Hematopoietic multipotent progenitor cell treated with erythropoietin and hydrocortisone succinate and interleukin-3 and kit ligand, for 4 days (in vitro differentiated cells): ENCODE data around the gene CARD11.

Source experiments
- DNase-seq: peaks from one replicate; pipeline ENCODE4 v3.0.0-alpha.2; 2015

Gene CARD11

GRCh38 chr7:2980401-2981102 is 63.1 kb downstream of the CARD11 start:
- peak; percentile 49 for DNase-seq

- DNase-seq, result no peak
These were observed 63.7 kb downstream of the CARD11 start for GRCh38 chr7:2979951-2980350.

DNA sequence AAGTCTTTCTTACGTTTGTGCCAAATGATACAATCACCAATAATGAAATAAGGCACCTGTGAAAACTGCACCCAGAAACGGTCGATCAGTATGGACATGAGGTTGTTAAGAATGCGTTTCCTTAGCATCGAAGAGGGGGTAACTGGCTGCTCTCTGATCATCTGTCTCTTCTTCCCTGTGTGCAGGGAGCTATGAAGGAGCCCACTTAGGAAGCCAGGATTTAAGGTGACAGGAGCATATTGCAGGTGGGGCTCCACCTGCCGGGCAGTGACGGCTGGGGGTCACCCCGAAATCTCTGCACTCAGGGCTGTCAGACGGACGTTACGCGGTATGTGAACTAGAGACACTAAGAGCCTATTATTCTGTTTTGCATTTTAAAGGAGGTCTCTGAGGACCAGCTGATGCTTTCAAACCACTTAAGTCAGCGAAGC is 64.5 kb downstream of the CARD11 start:
- peak; percentile 16 for DNase-seq

- DNase-seq, result peak; percentile 67
These were observed 65.3 kb downstream of the CARD11 start for GRCh38 chr7:2978408-2978807.

DNA sequence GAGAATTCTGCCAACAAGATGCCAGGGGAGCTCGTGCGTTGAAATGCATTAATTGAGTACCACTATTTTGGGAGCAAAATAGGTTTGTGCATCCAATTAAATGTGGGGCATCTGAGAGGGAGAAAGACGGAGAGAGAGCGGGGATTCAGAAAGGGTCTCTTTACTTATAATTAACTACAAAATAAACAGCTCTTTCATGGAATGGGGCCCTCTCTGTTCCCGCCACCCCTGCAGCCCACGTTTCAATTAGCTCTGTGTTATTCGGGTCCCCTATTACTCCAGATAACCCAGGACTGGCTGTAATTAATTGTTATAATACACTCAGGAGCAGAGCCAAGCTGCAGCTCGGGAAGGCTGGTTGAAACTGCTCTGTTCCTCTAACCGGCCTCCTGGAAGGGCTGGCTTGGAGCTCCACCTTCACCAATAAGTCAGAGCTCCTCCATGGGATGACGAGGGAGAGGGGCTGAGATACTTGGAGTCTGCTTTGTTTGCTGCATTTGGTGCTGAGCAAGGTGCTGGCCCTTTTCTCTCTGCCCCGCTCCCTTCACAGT is 67.8 kb downstream of the CARD11 start:
- DNase-seq, result no peak

- DNase-seq, result no peak
These were observed 69.4 kb downstream of the CARD11 start for GRCh38 chr7:2974093-2974819.

DNA sequence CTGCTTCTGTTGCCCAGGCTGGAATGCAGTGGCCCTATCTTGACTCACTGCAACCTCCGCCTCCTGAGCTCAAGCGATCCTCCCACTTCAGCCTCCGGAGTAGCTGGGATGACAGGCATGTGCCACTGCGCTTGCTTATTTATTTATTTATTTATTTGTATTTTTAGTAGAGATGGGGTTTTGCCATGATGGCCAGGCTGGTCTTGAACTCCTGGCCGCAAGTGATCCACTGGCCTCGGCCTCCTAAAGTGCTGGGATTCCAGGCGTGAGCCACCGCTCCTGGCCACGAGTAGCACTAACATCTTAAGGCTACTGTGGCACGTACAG is 70.9 kb downstream of the CARD11 start:
- DNase-seq, result no peak

GRCh38 chr7:2971914-2972834 is 71.5 kb downstream of the CARD11 start:
- DNase-seq, result peak; percentile 62

GRCh38 chr7:2970861-2971260 is 72.8 kb downstream of the CARD11 start:
- DNase-seq, result no peak

DNA sequence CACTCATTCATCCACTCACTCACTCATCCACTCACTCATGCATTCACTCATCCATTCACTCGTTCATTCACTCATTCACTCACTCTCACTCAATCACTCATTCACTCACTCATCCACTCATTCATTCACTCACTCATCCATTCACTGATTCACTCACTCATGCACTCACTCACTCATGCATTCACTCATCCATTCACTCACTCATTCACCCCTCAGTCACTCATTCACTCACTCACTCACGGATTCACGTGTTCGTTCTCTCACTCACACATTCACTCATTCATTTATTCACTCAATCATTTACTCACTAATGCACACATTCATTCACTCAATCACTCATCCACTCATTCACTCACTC is 73.4 kb downstream of the CARD11 start:
- no peak for DNase-seq

GRCh38 chr7:2969398-2970306 is 74.0 kb downstream of the CARD11 start:
- no peak for DNase-seq

- DNase-seq, result no peak
These were observed 74.9 kb downstream of the CARD11 start for GRCh38 chr7:2968616-2969397.

DNA sequence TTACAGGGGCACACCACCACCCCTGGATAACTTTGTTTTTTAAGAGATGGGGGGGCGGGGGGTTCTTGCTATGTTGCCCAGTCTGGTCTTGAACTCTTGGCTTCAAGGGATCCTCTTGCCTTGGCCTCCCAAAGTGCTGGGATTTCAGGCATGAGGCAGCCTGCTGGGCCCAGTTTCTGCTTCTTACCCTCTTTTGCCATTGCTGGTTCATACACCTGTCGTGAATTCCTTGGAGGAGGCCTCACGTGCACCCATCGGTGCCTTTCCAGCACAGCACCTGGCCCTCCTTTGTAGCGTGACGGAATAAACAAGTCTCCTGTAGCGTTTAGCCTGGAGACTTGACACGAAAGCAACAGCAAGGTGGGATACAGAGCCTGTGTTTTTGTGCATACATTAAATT is 75.5 kb downstream of the CARD11 start:
- DNase-seq, result no peak

DNA sequence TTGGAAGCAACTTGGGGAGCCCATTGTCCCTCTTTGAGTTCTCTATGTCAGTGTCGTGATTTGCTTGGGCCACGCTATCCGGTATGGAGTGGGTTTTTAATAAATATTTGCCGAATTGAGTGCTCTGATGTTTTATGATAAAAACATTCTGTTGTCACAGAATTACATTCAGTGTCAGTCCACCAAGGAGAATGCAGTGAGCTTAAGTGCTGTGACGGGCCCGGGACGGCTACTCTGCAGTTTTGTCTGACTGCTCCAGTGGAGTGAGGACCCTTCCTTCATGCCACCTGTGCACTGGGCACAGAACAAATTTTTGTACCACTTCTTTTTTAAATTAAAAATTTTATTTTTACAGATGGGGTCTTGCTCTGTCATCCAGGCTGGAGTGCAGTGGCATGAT is 76.0 kb downstream of the CARD11 start:
- DNase-seq, result no peak

GRCh38 chr7:2967253-2967652 is 76.4 kb downstream of the CARD11 start:
- DNase-seq, result no peak

- DNase-seq, result peak; percentile 34
These were observed 77.1 kb downstream of the CARD11 start for GRCh38 chr7:2966466-2967078.

DNA sequence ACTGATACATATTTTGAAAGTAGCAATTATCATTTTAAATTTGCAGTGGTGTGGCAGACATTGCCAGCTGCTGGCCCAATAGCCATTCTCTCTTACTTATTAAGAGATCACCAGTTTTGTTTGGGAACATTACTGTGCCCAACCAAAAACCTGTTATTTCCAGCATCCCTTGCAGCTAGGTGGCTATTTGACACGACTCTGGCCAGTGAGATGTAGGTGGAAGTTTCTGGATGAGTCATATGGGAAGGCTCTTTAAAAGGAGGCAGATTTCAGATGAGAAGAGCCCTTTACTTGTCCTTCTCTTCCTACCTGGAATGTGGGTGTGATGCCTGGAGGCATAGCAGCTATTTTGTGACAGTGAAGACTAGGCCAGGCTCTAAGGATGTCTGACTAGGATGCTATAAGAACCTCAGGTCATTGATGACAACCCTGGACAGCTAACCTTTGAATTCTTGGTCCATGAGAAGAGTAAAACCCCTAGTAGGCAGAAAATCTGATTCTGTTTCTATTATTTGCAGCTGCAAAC is 77.9 kb downstream of the CARD11 start:
- DNase-seq, result no peak

- no peak for DNase-seq
These were observed 78.4 kb downstream of the CARD11 start for GRCh38 chr7:2965301-2965700.

- no peak for DNase-seq
These were observed 79.5 kb downstream of the CARD11 start for GRCh38 chr7:2964208-2964607.

DNA sequence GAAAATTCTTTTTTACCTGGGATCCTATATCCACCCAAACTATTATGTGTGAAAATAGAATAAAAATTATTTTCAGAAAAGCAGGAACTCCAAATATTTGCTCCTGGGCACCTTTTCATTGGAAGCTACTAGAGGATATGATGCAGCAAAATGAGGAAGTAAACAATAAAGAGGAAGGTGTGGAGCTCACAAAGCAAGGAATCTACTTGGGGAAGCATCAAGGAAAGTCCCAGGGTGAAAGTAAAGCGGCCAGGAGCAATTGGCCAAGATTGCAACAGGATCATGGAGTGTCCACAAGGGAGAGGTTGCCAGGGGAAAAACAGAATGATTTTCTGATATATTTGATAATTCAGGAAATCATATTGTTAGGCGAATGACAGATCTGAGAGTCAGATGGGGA is 80.8 kb downstream of the CARD11 start:
- DNase-seq, result no peak
